GM06990 (cell line): ENCODE results near the gene LPO.

Source experiments
- DNase-seq: peaks from one replicate; pipeline ENCODE4 v3.0.0-alpha.2; 2011; ENCODE audit not compliant: insufficient read length; ENCODE audit errors: extremely low read depth
- H3K27me3 ChIP-seq: replicated peaks from 2 replicates; pipeline ENCODE4 v1.6.0; 2011; ENCODE audit warnings: low read length; ENCODE audit not compliant: control insufficient read depth, insufficient read depth
- H3K36me3 ChIP-seq: 2 replicates; pipeline ENCODE4 v1.5.1; 2011; ENCODE audit warnings: low read length; ENCODE audit not compliant: control insufficient read depth, insufficient read depth
- H3K4me3 ChIP-seq: replicated peaks from 2 replicates; pipeline ENCODE4 v1.5.1; 2011; ENCODE audit warnings: low read depth, mild to moderate bottlenecking, control low read depth, low read length
- CTCF ChIP-seq: IDR thresholded peaks from 2 replicates; pipeline ENCODE4 v1.5.1; 2011; ENCODE audit warnings: low read length, control low read depth, mild to moderate bottlenecking, inconsistent platforms; ENCODE audit not compliant: insufficient read depth, poor library complexity, severe bottlenecking

The LPO gene

DNA sequence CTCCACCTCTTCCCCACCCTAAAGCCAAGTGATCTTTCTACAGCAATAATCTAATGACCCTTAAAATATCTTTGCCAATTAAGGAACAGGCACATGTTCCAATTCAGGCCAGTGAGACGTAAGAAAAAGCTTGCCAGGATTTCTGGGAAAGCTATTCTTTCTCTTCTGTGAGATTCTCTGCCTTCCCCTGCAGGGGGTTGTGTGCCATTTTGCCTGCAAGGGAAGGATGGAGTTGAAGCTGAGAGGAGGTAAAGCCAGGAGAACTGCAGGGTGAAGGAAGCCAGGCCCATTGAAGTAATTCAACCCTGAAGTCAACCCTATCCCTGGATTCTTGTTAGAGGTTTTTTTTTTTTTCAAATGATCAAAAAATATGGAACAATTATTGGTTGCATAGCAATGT lies 9.0 kb upstream of the LPO start:
- TF ChIP-seq CTCF, result no peak
- DNase-seq, result no peak
- Histone ChIP-seq H3K4me3 (no peak overlapping the region), H3K36me3 (no peaks in the 10 kb centered on the region), H3K27me3 (no peaks in the 10 kb centered on the region)

DNA sequence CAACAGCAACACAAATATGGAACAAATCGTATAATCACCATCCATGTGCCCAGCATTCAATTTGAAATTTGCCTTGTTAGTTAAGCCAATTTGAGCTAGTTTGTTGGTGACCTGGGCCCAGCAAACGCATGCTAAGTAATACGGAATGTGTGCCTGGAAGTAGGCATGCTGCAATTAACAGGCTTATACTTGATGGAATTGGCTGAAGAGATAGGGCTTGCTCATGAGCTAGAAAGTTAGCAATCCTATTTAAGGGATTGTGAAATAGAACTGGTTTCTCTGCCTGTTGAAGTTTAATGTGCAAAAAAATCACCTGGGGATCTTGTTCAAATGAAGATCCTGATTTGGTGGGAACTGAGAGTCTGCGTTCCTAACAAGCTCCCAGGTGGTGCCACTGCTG lies 8.5 kb upstream of the LPO start:
- no peak for TF ChIP-seq CTCF
- no peak for DNase-seq
- Histone ChIP-seq H3K4me3 (no peak overlapping the region), H3K27me3 (no peaks in the 10 kb centered on the region), H3K36me3 (no peaks in the 10 kb centered on the region)

- Histone ChIP-seq H3K27me3 (no peaks in the 10 kb centered on the region), H3K36me3 (no peaks in the 10 kb centered on the region), H3K4me3 (no peak overlapping the region)
- DNase-seq, result no peak
- TF ChIP-seq CTCF, result no peak
These were observed 6.7 kb upstream of the LPO start for GRCh38 chr17:58231641-58232040.

DNA sequence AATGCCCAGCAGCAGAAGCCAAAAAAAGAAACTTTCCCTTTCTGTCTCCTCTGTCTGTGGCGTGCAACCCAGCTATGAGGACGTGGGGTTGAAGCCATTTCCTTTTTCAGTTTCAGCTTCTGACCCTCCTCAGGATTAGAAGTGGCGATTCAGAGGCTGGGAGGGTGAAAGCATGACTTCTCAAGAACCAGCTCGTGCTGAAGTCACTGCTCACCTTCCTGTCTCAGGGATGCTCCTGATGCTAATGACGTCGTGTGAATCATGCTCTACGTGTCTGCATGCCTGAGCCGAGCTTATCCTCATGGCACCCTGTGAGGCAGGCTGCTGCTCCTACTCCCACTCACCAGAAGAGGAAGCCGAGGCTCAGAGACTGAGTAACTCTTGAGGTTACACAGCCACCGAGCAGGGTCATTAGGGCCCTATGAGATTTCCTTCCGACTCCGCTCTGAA lies 5.7 kb upstream of the LPO start:
- no peak for TF ChIP-seq CTCF
- no peaks in the 10 kb centered on the region for H3K27me3 ChIP-seq
- peak; percentile 68 for DNase-seq
- no peak overlapping the region for H3K4me3 ChIP-seq
- H3K36me3 ChIP-seq, result no peaks in the 10 kb centered on the region

DNA sequence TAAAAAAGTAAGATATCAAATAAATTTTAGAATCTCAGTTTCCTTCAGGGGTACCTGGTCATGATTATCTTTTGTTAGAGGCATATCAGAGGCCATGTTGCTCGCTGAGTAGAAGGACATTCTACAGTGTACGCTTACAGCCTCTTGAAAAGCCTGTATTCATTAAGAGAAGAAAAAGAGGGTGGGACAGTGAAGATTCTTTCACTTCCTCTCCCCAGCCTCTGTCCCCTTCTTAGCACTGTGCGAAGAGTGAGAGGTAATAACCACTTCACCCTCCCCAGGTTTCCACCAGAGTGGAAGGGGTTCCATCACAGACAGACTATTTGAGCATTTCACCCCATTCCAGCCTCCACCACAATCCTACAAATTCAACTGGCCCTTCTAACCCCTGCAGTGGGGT lies 4.8 kb upstream of the LPO start:
- H3K4me3 ChIP-seq, result no peak overlapping the region
- TF ChIP-seq CTCF, result no peak
- H3K27me3 ChIP-seq, result no peaks in the 10 kb centered on the region
- H3K36me3 ChIP-seq, result no peaks in the 10 kb centered on the region
- DNase-seq, result peak; percentile 45

DNA sequence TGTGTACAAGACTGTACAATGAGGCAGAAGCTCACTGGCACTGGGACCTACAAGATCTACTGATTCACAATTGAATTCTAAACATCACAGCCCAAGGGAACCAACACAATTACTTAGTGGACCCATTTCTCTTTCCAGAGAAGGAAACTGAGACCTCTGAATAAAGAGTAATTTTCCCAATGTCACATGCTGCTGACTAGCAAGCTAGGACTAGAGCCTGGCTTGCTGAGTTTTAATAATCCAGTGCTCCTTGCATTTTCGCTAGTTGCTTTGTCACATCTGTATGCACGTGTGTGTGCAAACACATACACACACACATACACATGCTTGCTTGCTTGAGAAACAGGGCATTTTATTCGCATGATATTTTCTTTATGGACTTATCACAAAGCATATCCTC lies 3.9 kb upstream of the LPO start:
- DNase-seq, result no peak
- Histone ChIP-seq H3K4me3 (no peak overlapping the region), H3K36me3 (no peaks in the 10 kb centered on the region), H3K27me3 (no peaks in the 10 kb centered on the region)
- no peak for TF ChIP-seq CTCF
